Peyer's patch (tissue), 4 donors: ENCODE data around the gene MAPK14. TPM values are rescaled to one million over a fixed set of nuclear protein-coding genes. Genes with fewer than 3 reads are reported as not detected.

Source experiments
- total RNA-seq, 4 donors: library from RNA; depleted of rRNA; stranded (reverse); fragments of >200 nt; gene quantifications; one replicate each; pipeline ENCODE4 v1.1.0, GENCODE V29; 2016

The MAPK14 gene
- total RNA-seq, 4 donors from 2014 or later: 64.4 to 109 (median 97.4) TPM

Other genes with a start within 250 kb of the MAPK14 start
- not detected for gene CLPSL1, start 246.8 kb upstream of the MAPK14 start, total RNA-seq
- gene CLPS, start 230.5 kb upstream of the MAPK14 start, total RNA-seq: not detected
- not detected for gene LHFPL5, start 222.5 kb upstream of the MAPK14 start, total RNA-seq
- 100 to 1,000 TPM in 2 of 4 donors, 10 to 100 TPM in 2; 72.4 to 137 (median 112) TPM for gene SRPK1, start 106.7 kb upstream of the MAPK14 start, total RNA-seq
- gene SLC26A8, start 3.2 kb upstream of the MAPK14 start, total RNA-seq: 1 to 10 TPM in 1 of 4 donors, not detected in 3; 1.7 TPM
- gene MAPK13, start 102.7 kb downstream of the MAPK14 start, total RNA-seq: 100 to 1,000 TPM in 3 of 4 donors, 10 to 100 TPM in 1; 66.0 to 149 (median 131) TPM
- 10 to 100 TPM; 49.6 to 71.0 (median 65.0) TPM for gene BRPF3, start 168.9 kb downstream of the MAPK14 start, total RNA-seq
- gene PNPLA1, start 242.3 kb downstream of the MAPK14 start, total RNA-seq: 1 to 10 TPM in 3 of 4 donors, not detected in 1; 1.3 to 4.0 (median 3.0) TPM